ENCODE data around the gene HERC2. TPM values are rescaled to one million over a fixed set of nuclear protein-coding genes. Genes with fewer than 3 reads are reported as not detected.

Gene HERC2
- total and polyA plus RNA-seq, 2 donors (not counting 3 experiments of a cell fraction or from before 2014, with no cell fraction given), result 46.1 to 83.9 TPM

- Histone ChIP-seq H3K79me2 (ENCODE audit: control insufficient read depth, insufficient read depth, low read length) (no peaks in the 10 kb centered on the region), H3K9me1 (replicated peaks; ENCODE audit: control insufficient read depth, extremely low read depth, insufficient read depth, low read length) (no peaks in the 10 kb centered on the region), H3K9me3 (replicated peaks; ENCODE audit: control insufficient read depth, insufficient read depth, low read length) (no peaks in the 10 kb centered on the region), H3K9ac (replicated peaks; ENCODE audit: extremely low read depth, insufficient read depth, low read length) (no peak overlapping the region), H3K4me1 (ENCODE audit: control insufficient read depth, extremely low read depth, insufficient read depth, low read length) (peaks cover 2% of the 10 kb centered on the region), H3K4me3 (replicated peaks in 1 of 3; ENCODE audit: insufficient read depth in 1 of 3, low read depth in 1 of 3, low read length in 3 of 3) (no peak overlapping the region), H3K27me3 (ENCODE audit: control insufficient read depth in 2 of 2, insufficient read depth in 2 of 2, low read length in 2 of 2) (no peaks in the 10 kb centered on the region), H3K4me2 (ENCODE audit: insufficient read depth, low read length) (no peak overlapping the region), H3K36me3 (ENCODE audit: control insufficient read depth in 2 of 2, extremely low read depth in 1 of 2, insufficient read depth in 2 of 2, low read length in 2 of 2) (peaks cover 9 to 50% of the 10 kb centered on the region in 2 experiments), H4K20me1 (replicated peaks; ENCODE audit: control insufficient read depth, extremely low read depth, insufficient read depth, low read length) (no peaks in the 10 kb centered on the region), H2AFZ (ENCODE audit: low read depth, low read length) (no peak overlapping the region), H3K27ac (ENCODE audit: insufficient read depth, low read depth, low read length) (no peak overlapping the region)
- DNase-seq (ENCODE audit: low read depth, low spot score) (no peak), FAIRE-seq (no peak)
- dilution Hi-C loops (cut with MboI; ENCODE audit: extremely low pct_ligation_motif_present, low sequenced_read_pairs) (no loop called here), intact Hi-C loops (cut with micrococcal nuclease) (no loop called here)
- no peak for TF ChIP-seq POLR2A (IDR thresholded peaks at IDR 0.05; ENCODE audit: low read depth, low read length)
- no peak for TF ChIP-seq MYC (IDR thresholded peaks at IDR 0.05; ENCODE audit: low read depth, low read length)
- no peak for TF ChIP-seq FOS (IDR thresholded peaks at IDR 0.05; ENCODE audit: borderline replicate concordance, insufficient read depth, low read length)
- TF ChIP-seq CTCF (IDR thresholded peaks at IDR 0.05; ENCODE audit: extremely low read depth in 1 of 2, insufficient read depth in 1 of 2, low read depth in 1 of 2, low read length in 2 of 2), result no peak
- no peak for TF ChIP-seq JUN (IDR thresholded peaks at IDR 0.05; ENCODE audit: borderline replicate concordance, insufficient read depth, insufficient read length, low read depth)
- TF ChIP-seq GATA2 (IDR thresholded peaks at IDR 0.05; ENCODE audit: insufficient read depth, insufficient read length, low read depth, low read length), result no peak
- TF ChIP-seq, protein P1, sequence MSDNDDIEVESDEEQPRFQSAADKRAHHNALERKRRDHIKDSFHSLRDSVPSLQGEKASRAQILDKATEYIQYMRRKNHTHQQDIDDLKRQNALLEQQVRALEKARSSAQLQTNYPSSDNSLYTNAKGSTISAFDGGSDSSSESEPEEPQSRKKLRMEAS (IDR thresholded peaks at IDR 0.05; ENCODE audit: insufficient read depth, insufficient read length), result no peak
- no peak for TF ChIP-seq POLR2AphosphoS5 (IDR thresholded peaks at IDR 0.05; ENCODE audit: insufficient read depth, low read depth, low read length)
- TF ChIP-seq EZH2 (IDR thresholded peaks at IDR 0.05; ENCODE audit: borderline replicate concordance, low read depth, low read length, severe bottlenecking), result no peak
- POLR2A ChIA-PET, result no interaction called here
- no TSS peak for BruUV-seq (replicated peaks)
- CTCF ChIA-PET, result interaction anchor here (0.9 kb wide), 1 partner anchor 14 kb away, joined by 3 read pairs; no protein-coding TSS in a partner anchor
Measured at GRCh38 chr15:28112101-28112760, 209.7 kb downstream of the HERC2 start.
